Right renal pelvis (tissue), 4 donors: ENCODE results near the gene BMPER. TPM values are rescaled to one million over a fixed set of nuclear protein-coding genes. Genes with fewer than 3 reads are reported as not detected.

Experiments used
- DNase-seq, 4 donors: peaks; one replicate each; pipeline ENCODE4 v3.0.0-alpha.2; 2013; ENCODE audit warnings: low read depth in 4 of 4, low spot score in 3 of 4, missing footprints in 1 of 4
- polyA plus RNA-seq, 4 donors: library from polyadenylated mRNA; unstranded; fragments of 120-200 nt; gene quantifications; one replicate each; pipeline ENCODE4 v1.2.1, GENCODE V29; 2013; ENCODE audit not compliant: insufficient read length in 4 of 4

Gene BMPER
- polyA plus RNA-seq, 4 donors = 12.9 to 22.8 (median 21.2) TPM

GRCh38 chr7:34083440-34083839 is 178.1 kb downstream of the BMPER start:
- DNase-seq = no peak

- DNase-seq = no peak
Observed at GRCh38 chr7:34084651-34085050, 179.3 kb downstream of the BMPER start.

GRCh38 chr7:34086064-34086463 is 180.7 kb downstream of the BMPER start:
- DNase-seq = no peak

- no peak for DNase-seq
Observed at GRCh38 chr7:34086981-34087380, 181.6 kb downstream of the BMPER start.

- no peak for DNase-seq
Observed at GRCh38 chr7:34087892-34088891, 182.9 kb downstream of the BMPER start.

- DNase-seq = no peak
Observed at GRCh38 chr7:34090816-34091215, 185.5 kb downstream of the BMPER start.

- DNase-seq = no peak
Observed at GRCh38 chr7:34091321-34091917, 186.1 kb downstream of the BMPER start.

- no peak for DNase-seq
Observed at GRCh38 chr7:34093276-34093675, 187.9 kb downstream of the BMPER start.

GRCh38 chr7:34096198-34096651 is 190.9 kb downstream of the BMPER start:
- DNase-seq = peak in 1 of 4 donors; percentile 24

GRCh38 chr7:34096777-34097176 is 191.4 kb downstream of the BMPER start:
- DNase-seq = no peak

GRCh38 chr7:34100661-34101060 is 195.3 kb downstream of the BMPER start:
- no peak for DNase-seq

- no peak for DNase-seq
Observed at GRCh38 chr7:34104115-34104514, 198.8 kb downstream of the BMPER start.

GRCh38 chr7:34104992-34105391 is 199.7 kb downstream of the BMPER start:
- no peak for DNase-seq

GRCh38 chr7:34107276-34107675 is 201.9 kb downstream of the BMPER start:
- no peak for DNase-seq

- no peak for DNase-seq
Observed at GRCh38 chr7:34108165-34108564, 202.8 kb downstream of the BMPER start.

GRCh38 chr7:34109936-34110780 is 204.8 kb downstream of the BMPER start:
- DNase-seq = no peak

GRCh38 chr7:34111031-34111430 is 205.7 kb downstream of the BMPER start:
- no peak for DNase-seq

GRCh38 chr7:34115503-34115902 is 210.2 kb downstream of the BMPER start:
- no peak for DNase-seq

GRCh38 chr7:34117573-34117972 is 212.2 kb downstream of the BMPER start:
- DNase-seq = no peak

GRCh38 chr7:34121366-34121765 is 216.0 kb downstream of the BMPER start:
- DNase-seq = no peak

GRCh38 chr7:34123316-34123715 is 218.0 kb downstream of the BMPER start:
- no peak for DNase-seq
